Kidney epithelial cell (primary cell): ENCODE measurements around the gene USP31. TPM values are rescaled to one million over a fixed set of nuclear protein-coding genes. Genes with fewer than 3 reads are reported as not detected.
"Not testable (repeated sequence)": the region's sequence is repeated elsewhere in the genome, so short reads cannot be mapped to it uniquely, and the experiment has no call there.

Source experiments
- DNase-seq: peaks from one replicate; pipeline ENCODE4 v3.0.0-alpha.2; 2010; ENCODE audit warnings: low read depth
- H3K27me3 ChIP-seq: 2 replicates; pipeline ENCODE4 v1.6.0; 2011; ENCODE audit warnings: low read length; ENCODE audit not compliant: control insufficient read depth, insufficient read depth
- H3K36me3 ChIP-seq: 2 replicates; pipeline ENCODE4 v1.5.1; 2011; ENCODE audit warnings: low read length; ENCODE audit not compliant: control insufficient read depth, insufficient read depth
- H3K4me3 ChIP-seq: 2 replicates; pipeline ENCODE4 v1.5.1; 2011; ENCODE audit warnings: low read depth, mild to moderate bottlenecking, control low read depth, low read length
- total RNA-seq: library from RNA; depleted of rRNA; stranded (reverse); fragments of >200 nt; gene quantifications from 2 replicates; pipeline ENCODE4 v1.2.3, GENCODE V29; 2015
- TF ChIP-seq, protein P1 (sequence below): IDR thresholded peaks from 2 replicates; pipeline ENCODE4 v1.5.1; 2011; ENCODE audit warnings: mild to moderate bottlenecking, moderate library complexity, low read length, control low read depth, inconsistent platforms; ENCODE audit not compliant: insufficient read depth, poor library complexity, severe bottlenecking

Gene USP31
- total RNA-seq, 1 donor from 2014 or later: 16.1 TPM

GRCh38 chr16:23103603-23104002 is 45.6 kb downstream of the USP31 start:
- H3K4me3 ChIP-seq: no peak overlapping the region
- H3K36me3 ChIP-seq: peaks cover 1% of the 10 kb centered on the region
- no peaks in the 10 kb centered on the region for H3K27me3 ChIP-seq
- TF ChIP-seq, protein P1, sequence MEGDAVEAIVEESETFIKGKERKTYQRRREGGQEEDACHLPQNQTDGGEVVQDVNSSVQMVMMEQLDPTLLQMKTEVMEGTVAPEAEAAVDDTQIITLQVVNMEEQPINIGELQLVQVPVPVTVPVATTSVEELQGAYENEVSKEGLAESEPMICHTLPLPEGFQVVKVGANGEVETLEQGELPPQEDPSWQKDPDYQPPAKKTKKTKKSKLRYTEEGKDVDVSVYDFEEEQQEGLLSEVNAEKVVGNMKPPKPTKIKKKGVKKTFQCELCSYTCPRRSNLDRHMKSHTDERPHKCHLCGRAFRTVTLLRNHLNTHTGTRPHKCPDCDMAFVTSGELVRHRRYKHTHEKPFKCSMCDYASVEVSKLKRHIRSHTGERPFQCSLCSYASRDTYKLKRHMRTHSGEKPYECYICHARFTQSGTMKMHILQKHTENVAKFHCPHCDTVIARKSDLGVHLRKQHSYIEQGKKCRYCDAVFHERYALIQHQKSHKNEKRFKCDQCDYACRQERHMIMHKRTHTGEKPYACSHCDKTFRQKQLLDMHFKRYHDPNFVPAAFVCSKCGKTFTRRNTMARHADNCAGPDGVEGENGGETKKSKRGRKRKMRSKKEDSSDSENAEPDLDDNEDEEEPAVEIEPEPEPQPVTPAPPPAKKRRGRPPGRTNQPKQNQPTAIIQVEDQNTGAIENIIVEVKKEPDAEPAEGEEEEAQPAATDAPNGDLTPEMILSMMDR: no peak
- DNase-seq: no peak

DNA sequence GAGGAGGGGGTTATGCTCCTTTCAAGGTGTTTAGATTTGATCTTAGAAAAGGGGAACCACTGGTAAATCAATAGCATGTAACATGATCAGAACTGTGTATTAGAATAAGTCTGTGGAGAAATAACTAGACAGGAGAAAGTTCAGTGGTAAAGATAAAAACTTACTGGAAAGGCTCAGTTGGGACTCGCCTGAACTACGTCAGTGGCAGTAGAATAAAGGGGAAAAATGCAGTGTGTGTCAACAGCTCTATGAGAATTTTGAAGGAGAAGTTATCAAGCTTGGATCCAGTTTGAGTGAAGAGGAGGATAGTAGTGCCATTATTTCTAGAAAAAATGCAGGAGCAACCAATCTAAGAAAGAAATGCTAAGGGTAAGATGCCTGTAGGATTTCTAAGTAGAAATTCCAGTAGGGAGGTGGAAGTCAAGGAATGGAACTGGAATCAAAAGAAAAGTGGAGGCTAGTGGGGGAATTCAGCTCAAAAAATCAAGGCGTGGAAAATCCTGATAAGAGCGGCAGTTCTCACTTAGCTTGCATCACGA is 48.2 kb downstream of the USP31 start:
- peaks cover 1% of the 10 kb centered on the region for H3K36me3 ChIP-seq

GRCh38 chr16:23096450-23096849 is 52.8 kb downstream of the USP31 start:
- not testable (repeated sequence) for H3K27me3 ChIP-seq, H3K36me3 ChIP-seq, DNase-seq, H3K4me3 ChIP-seq

More for the DNA sequence above, 48.2 kb downstream of the USP31 start:
- no peak for DNase-seq
- Histone ChIP-seq H3K27me3 (no peaks in the 10 kb centered on the region), H3K4me3 (no peak overlapping the region)
- TF ChIP-seq, protein P1: no peak

DNA sequence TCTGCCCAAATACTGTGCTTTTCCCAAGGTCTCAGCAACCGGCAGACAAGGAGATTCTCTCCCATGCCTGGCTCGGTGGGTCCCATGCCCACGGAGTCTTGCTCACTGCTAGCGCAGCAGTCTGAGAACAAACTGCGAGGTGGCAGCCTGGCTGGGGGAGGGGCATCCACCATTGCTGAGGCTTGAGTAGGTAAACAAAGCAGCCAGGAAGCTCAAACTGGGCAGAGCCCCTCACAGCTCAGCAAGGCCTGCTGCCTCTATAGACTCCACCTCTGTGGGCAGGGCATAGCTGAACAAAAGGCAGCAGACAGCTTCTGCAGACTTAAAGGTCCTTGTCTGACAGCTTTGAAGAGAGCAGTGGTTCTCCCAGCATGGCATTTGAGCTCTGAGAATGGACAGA is 55.1 kb downstream of the USP31 start:
- H3K4me3 ChIP-seq, DNase-seq, H3K36me3 ChIP-seq, H3K27me3 ChIP-seq: not testable (repeated sequence)

DNA sequence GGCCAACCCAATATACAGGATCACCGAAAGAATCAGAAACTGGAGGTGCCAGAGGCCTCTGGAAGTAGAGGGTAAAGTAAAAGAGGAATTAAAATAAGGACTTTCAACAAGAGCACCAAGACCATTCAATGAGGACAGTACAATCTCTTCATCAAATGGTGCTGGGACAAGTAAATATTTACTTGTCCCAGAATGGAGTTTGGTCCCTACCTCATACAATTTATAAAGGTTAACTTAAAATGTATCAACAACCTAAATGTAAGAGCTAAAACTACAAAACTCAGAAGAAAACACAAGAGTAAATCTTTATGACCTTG is 56.5 kb downstream of the USP31 start:
- TF ChIP-seq, protein P1: no peak
- no peaks in the 10 kb centered on the region for H3K36me3 ChIP-seq
- no peak for DNase-seq

GRCh38 chr16:23092072-23092800 is 57.0 kb downstream of the USP31 start:
- no peak overlapping the region for H3K4me3 ChIP-seq
- TF ChIP-seq, protein P1: no peak
- H3K36me3 ChIP-seq: no peaks in the 10 kb centered on the region
- DNase-seq: no peak
- H3K27me3 ChIP-seq: no peaks in the 10 kb centered on the region

More for the DNA sequence above, 56.5 kb downstream of the USP31 start:
- H3K4me3 ChIP-seq: no peak overlapping the region
- H3K27me3 ChIP-seq: no peaks in the 10 kb centered on the region

GRCh38 chr16:23089111-23089510 is 60.1 kb downstream of the USP31 start:
- TF ChIP-seq, protein P1: no peak
- DNase-seq: no peak
- H3K27me3 ChIP-seq: no peaks in the 10 kb centered on the region
- H3K4me3 ChIP-seq: no peak overlapping the region
- H3K36me3 ChIP-seq: no peaks in the 10 kb centered on the region
